Measurements from ENCODE around the gene RASSF3. TPM values are rescaled to one million over a fixed set of nuclear protein-coding genes. Genes with fewer than 3 reads are reported as not detected.

Gene RASSF3
- total RNA-seq, 1 experiment from 2014 or later, result 13.4 TPM

DNA sequence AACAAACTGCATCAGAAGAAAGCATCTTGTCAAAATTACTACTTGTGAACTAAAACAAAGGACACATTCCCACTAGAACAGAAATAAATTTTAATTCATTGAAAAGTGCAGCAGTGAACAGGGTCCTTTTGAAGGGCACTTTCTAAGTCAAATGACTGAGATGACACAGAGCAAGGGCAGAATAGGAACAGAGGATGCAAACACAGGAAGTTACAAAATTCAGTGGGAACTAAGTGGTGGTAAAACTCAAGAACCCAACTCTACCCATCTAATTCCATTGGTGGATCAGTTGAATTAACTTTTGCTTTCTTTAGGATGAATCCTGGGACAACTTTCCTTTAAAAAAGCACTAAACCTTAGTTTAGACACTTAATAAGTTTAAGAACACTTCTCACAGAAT, 103.1 kb downstream of the RASSF3 start:
- Histone ChIP-seq H3K36me3 (ENCODE audit: low read depth, low read length) (peaks cover 10% of the 10 kb centered on the region; the same call in 1 of the 2 replicates), H3K27ac (ENCODE audit: low read length) (no peak overlapping the region), H3K4me1 (ENCODE audit: insufficient read depth, low read length) (no peaks in the 10 kb centered on the region), H3K9ac (ENCODE audit: low read length) (no peak overlapping the region), H3F3A (ENCODE audit: low read length, unreplicated experiment) (no peaks in the 10 kb centered on the region), H3K9me2 (replicated peaks; ENCODE audit: low read length) (no peaks in the 10 kb centered on the region), H3K4me3 (ENCODE audit: low read length) (no peak overlapping the region), H3K9me3 (ENCODE audit: low read length) (no peaks in the 10 kb centered on the region), H4K20me1 (ENCODE audit: low read length) (no peaks in the 10 kb centered on the region), H2AFZ (ENCODE audit: low read length) (no peak overlapping the region), H3K4me2 (ENCODE audit: low read length) (no peak overlapping the region), H3K79me2 (ENCODE audit: low read length) (no peaks in the 10 kb centered on the region), H3K27me3 (ENCODE audit: low read length) (no peaks in the 10 kb centered on the region)
- POLR2A ChIA-PET (ENCODE audit: unreplicated experiment), result no interaction called here
- BruUV-seq (replicated peaks), result no TSS peak
- no peak for DNase-seq
- no peak for ATAC-seq
- CTCF ChIA-PET, result no interaction called here
- intact Hi-C loops (cut with micrococcal nuclease), result no loop called here
- TF ChIP-seq, protein P1, sequence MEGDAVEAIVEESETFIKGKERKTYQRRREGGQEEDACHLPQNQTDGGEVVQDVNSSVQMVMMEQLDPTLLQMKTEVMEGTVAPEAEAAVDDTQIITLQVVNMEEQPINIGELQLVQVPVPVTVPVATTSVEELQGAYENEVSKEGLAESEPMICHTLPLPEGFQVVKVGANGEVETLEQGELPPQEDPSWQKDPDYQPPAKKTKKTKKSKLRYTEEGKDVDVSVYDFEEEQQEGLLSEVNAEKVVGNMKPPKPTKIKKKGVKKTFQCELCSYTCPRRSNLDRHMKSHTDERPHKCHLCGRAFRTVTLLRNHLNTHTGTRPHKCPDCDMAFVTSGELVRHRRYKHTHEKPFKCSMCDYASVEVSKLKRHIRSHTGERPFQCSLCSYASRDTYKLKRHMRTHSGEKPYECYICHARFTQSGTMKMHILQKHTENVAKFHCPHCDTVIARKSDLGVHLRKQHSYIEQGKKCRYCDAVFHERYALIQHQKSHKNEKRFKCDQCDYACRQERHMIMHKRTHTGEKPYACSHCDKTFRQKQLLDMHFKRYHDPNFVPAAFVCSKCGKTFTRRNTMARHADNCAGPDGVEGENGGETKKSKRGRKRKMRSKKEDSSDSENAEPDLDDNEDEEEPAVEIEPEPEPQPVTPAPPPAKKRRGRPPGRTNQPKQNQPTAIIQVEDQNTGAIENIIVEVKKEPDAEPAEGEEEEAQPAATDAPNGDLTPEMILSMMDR (conservative IDR thresholded peaks at IDR 0.05; ENCODE audit: low read depth, low read length), result no peak
- no peak for TF ChIP-seq EZH2 (IDR thresholded peaks at IDR 0.05; ENCODE audit: low read length, unreplicated experiment)
- TF ChIP-seq EZH2phosphoT487 (IDR thresholded peaks at IDR 0.05; ENCODE audit: borderline replicate concordance, low read length), result no peak

DNA sequence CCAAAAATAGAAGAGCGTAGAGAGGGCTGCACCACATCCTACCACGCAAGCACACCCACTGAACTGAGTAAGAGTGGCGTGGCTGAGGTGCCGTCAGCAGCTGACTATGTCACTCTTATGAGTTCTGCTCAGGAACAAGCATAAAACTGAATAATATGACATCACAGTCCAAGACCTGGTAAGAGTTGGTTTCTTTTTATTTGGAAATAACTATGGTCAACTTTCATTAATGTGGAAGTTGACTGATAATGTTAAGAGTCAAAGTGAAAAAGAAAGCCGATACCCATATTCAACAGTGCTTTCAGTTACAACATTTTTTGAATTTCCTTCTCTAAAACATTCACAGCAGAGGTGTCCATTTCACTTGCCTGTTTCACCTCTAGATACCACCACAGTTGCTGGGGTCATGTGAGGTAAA, 104.3 kb downstream of the RASSF3 start:
- POLR2A ChIA-PET (ENCODE audit: unreplicated experiment), result no interaction called here
- no peak overlapping the region for H3K9ac ChIP-seq (ENCODE audit: low read length)
- H3K4me3 ChIP-seq (ENCODE audit: low read length), result no peak overlapping the region
- H2AFZ ChIP-seq (ENCODE audit: low read length), result no peak overlapping the region
- H3K9me3 ChIP-seq (ENCODE audit: low read length), result no peaks in the 10 kb centered on the region
- no TSS peak for BruUV-seq (replicated peaks)
- H3K79me2 ChIP-seq (ENCODE audit: low read length), result no peaks in the 10 kb centered on the region
- CTCF ChIA-PET, result interaction anchor here (0.5 kb wide), 1 partner anchor 182 kb away, joined by 4 read pairs; no protein-coding TSS in a partner anchor
- no peaks in the 10 kb centered on the region for H4K20me1 ChIP-seq (ENCODE audit: low read length)
- peaks cover 12% of the 10 kb centered on the region for H3K36me3 ChIP-seq (ENCODE audit: low read depth, low read length)
- TF ChIP-seq EZH2phosphoT487 (IDR thresholded peaks at IDR 0.05; ENCODE audit: borderline replicate concordance, low read length), result no peak
- TF ChIP-seq, protein P1 (conservative IDR thresholded peaks at IDR 0.05; ENCODE audit: low read depth, low read length), result no peak
- no peak for TF ChIP-seq EZH2 (IDR thresholded peaks at IDR 0.05; ENCODE audit: low read length, unreplicated experiment)
- no peaks in the 10 kb centered on the region for H3F3A ChIP-seq (ENCODE audit: low read length, unreplicated experiment)
- no peaks in the 10 kb centered on the region for H3K27me3 ChIP-seq (ENCODE audit: low read length)
- H3K9me2 ChIP-seq (replicated peaks; ENCODE audit: low read length), result no peaks in the 10 kb centered on the region
- ATAC-seq (no peak), DNase-seq (no peak)
- H3K4me2 ChIP-seq (ENCODE audit: low read length), result no peak overlapping the region
- no peaks in the 10 kb centered on the region for H3K4me1 ChIP-seq (ENCODE audit: insufficient read depth, low read length)
- intact Hi-C loops (cut with micrococcal nuclease), result no loop called here
- no peak overlapping the region for H3K27ac ChIP-seq (ENCODE audit: low read length)

DNA sequence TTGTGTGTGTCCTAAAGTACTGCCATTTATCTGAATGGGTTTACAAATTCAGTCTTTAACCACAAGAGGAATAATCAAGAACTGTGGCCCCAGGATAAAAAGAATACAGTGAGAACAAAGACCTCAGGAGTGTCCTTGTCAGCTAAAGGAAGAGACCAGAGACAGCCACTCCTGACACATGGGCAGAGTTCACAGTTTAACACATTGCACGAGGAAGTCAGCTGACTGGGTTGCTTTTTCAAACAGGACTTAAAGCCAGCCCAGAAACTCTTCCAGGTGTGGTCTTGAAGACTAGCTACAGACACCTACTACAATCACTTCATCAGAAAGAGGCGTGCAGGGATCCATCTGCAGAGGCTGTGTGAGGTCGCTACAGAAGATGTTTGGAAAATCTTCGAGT, 106.1 kb downstream of the RASSF3 start:
- no TSS peak for BruUV-seq (replicated peaks)
- H3F3A ChIP-seq (ENCODE audit: low read length, unreplicated experiment), result no peaks in the 10 kb centered on the region
- no peaks in the 10 kb centered on the region for H3K79me2 ChIP-seq (ENCODE audit: low read length)
- intact Hi-C loops (cut with micrococcal nuclease), result no loop called here
- no peaks in the 10 kb centered on the region for H3K9me3 ChIP-seq (ENCODE audit: low read length)
- no peak overlapping the region for H3K27ac ChIP-seq (ENCODE audit: low read length)
- no peaks in the 10 kb centered on the region for H3K27me3 ChIP-seq (ENCODE audit: low read length)
- peaks cover 24% of the 10 kb centered on the region for H3K36me3 ChIP-seq (ENCODE audit: low read depth, low read length)
- H3K4me1 ChIP-seq (ENCODE audit: insufficient read depth, low read length), result no peaks in the 10 kb centered on the region
- H4K20me1 ChIP-seq (ENCODE audit: low read length), result no peaks in the 10 kb centered on the region
- no peak overlapping the region for H2AFZ ChIP-seq (ENCODE audit: low read length)
- no peak for ATAC-seq
- TF ChIP-seq EZH2 (IDR thresholded peaks at IDR 0.05; ENCODE audit: low read length, unreplicated experiment) (no peak), EZH2phosphoT487 (IDR thresholded peaks at IDR 0.05; ENCODE audit: borderline replicate concordance, low read length) (no peak)
- TF ChIP-seq, protein P1 (conservative IDR thresholded peaks at IDR 0.05; ENCODE audit: low read depth, low read length), result no peak
- H3K4me3 ChIP-seq (ENCODE audit: low read length), result no peak overlapping the region
- no peaks in the 10 kb centered on the region for H3K9me2 ChIP-seq (replicated peaks; ENCODE audit: low read length)
- no peak for DNase-seq
- CTCF ChIA-PET, result interaction anchor here (0.5 kb wide), 1 partner anchor 1475 kb away, joined by 3 read pairs; no protein-coding TSS in a partner anchor
- H3K4me2 ChIP-seq (ENCODE audit: low read length), result no peak overlapping the region
- POLR2A ChIA-PET (ENCODE audit: unreplicated experiment), result no interaction called here
- H3K9ac ChIP-seq (ENCODE audit: low read length), result no peak overlapping the region
